ENCODE data around the gene TSC22D1.
"Not testable (repeated sequence)": the region's sequence is repeated elsewhere in the genome, so short reads cannot be mapped to it uniquely, and the experiment has no call there.

TSC22D1 gene

DNA sequence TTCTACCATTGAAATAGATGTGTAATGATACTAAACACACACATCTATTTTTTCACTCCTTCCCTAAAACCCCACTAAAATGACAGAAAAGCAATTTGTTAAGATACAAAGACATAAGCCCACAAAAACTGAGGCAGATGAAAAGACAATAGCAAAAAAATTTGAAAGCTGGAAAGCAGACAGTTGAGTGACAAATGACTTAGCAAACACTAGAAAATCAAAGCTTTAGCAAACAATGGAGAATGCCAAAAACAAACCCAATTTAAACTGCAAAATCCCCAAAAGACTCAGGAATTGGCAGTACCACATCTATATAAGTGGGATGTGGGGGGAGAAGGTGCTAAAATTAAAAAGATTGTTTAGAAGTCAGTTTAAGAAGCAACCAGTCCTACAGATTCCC lies 9.5 kb downstream of the TSC22D1 start:
- DNase-seq, result no peak

DNA sequence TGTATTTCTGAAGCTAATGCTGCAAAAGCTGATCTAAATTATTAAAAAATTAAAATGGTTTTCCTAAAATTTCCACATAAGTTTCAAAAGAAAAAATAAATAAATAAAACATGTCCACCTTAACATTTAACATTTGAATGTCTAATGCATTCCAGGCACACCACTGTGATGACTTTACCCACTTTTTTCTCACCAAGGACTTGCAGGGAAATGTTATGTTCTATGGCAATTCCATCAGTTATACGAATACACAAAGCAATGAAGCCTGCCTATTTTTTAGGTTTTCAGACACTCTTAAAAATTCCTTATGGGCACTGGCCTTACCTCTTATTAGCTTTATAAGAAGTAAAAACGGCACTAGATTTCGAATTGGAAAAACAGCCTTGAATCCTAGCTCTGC lies 10.2 kb downstream of the TSC22D1 start:
- DNase-seq, result no peak

DNA sequence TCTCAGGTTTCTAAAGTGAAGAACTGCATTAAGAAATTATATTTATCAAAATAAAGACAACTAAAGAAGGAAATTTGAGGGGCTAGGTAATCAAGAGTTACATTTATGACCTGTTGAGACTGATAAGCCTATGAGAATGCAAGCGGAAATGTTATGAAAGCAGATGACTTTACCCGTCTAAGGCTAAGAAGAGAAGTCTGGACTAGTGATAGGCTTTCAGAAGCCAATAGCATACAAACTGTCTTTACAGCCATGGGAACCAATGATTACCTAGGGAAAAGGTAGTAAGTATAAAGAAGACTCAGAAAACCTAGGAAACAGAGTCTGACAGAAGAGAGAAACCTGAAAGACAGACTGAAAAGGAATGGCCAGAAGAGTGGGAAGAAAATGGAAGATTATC lies 11.2 kb downstream of the TSC22D1 start:
- DNase-seq, result no peak

DNA sequence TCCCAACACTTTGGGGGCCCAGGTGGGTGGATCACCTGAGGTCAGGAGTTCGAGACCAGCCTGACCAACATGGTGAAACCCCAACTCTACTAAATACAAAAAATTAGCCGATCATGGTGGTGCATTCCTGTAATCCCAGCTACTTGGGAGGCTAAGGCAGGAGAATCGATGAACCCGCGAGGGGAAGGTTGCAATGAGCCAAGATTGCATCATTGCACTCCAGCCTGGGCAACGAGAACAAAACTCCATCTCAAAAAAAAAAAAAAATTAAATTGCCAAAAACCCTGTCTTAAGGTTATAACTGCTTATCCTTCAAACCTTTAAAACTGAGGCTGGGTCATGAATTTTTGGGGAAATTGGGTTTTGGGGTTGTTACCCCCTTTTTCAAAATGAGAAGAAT lies 13.3 kb downstream of the TSC22D1 start:
- not testable (repeated sequence) for DNase-seq

GRCh38 chr13:44561351-44561750 lies 14.8 kb downstream of the TSC22D1 start:
- no peak for DNase-seq

- no peak for DNase-seq
Measured at GRCh38 chr13:44557986-44558385, 18.1 kb downstream of the TSC22D1 start.

- DNase-seq, result no peak
Measured at GRCh38 chr13:44555207-44555606, 20.9 kb downstream of the TSC22D1 start.

- no peak for DNase-seq
Measured at GRCh38 chr13:44549476-44549875, 26.7 kb downstream of the TSC22D1 start.

GRCh38 chr13:44546164-44546563 lies 30.0 kb downstream of the TSC22D1 start:
- DNase-seq, result no peak

DNA sequence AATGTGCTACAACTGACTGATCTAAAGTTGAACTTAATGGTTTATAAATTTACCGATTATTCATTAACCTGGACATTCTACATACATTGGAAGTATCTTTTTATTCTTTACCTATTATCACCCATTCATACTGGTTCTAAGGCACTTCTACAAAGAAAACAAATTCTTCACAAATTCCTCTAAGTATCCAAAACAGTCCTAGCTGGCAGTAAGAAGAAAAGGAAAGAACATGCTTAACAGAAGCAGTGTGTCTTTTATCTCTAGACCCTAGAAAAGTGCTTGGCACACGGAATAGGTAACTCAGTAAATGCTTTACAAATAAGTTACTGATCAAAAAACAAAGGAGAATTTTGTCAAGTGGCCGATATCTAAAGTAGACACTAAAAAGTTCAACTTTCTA lies 32.8 kb downstream of the TSC22D1 start:
- DNase-seq, result no peak

GRCh38 chr13:44542361-44542760 lies 33.8 kb downstream of the TSC22D1 start:
- DNase-seq, result no peak

- no peak for DNase-seq
Measured at GRCh38 chr13:44541601-44542000, 34.5 kb downstream of the TSC22D1 start.

DNA sequence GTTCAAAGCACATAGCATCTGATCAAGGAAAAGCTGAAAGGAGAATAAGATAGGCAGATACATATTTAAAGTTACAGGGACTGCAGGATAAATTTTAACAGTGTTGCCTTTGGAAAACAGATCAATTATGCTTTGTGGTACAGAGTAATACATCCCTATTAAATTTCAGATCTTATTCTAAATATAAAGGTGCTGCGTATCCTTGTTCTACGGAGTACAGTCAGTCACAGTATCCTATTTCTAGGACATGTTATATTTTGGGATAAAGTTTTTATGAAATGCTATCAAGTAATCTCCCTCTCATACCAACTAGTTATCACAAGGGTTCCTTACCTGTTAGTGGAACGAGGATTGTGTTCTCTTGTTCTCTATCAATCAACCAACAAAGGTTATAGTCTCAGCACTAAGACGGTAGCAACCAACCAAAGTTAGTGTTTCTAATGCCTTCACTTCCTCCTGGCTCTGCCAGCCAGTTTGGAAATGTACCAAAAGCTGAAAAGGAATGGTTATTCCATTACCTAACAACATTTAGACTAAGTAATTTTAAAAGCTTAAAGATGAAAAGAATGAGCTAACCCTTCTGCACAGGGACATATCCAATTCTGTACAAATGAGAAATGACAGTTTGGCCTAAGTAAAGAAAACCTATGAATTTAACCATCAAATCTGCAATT lies 35.2 kb downstream of the TSC22D1 start:
- no peak for DNase-seq

DNA sequence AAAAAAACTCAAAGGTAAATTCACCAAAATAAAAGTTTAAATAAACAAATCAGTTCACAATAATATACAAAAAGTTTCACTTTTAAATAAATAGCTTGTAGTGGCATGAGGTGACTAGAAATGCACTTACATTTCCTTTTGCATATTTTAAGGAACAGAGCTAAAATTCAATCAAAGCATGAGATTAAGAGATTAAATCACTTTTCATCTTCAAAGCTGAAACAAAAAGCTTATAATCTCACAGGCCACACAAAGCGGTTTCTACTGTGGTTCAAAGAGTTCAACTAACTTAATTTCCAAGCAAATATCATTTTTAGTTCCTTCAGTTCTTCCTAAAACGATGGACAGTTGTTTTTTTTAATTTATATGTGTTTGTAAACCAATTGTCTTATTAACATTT lies 38.9 kb downstream of the TSC22D1 start:
- no peak for DNase-seq

- DNase-seq, result no peak
Measured at GRCh38 chr13:44523146-44524015, 52.7 kb downstream of the TSC22D1 start.

- DNase-seq, result no peak
Measured at GRCh38 chr13:44519642-44520041, 56.5 kb downstream of the TSC22D1 start.

GRCh38 chr13:44516771-44517170 lies 59.4 kb downstream of the TSC22D1 start:
- no peak for DNase-seq

DNA sequence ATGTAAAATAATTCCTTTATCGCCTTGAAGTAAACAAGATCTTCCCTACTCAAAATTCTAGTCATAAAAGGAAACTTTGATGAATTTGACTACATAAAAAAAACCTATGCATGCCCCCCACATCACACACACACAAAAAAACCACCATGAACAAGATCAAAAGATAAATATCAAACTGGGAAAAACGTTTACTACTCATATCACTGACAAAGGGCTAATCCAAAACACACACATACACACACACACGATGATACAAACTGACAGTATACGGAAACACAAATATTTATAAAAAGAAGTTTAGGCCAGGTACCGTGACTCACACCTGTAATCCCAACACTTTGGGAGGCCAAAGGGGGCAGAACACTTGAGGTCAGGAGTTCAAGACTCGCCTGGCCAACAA lies 61.9 kb downstream of the TSC22D1 start:
- no peak for DNase-seq

DNA sequence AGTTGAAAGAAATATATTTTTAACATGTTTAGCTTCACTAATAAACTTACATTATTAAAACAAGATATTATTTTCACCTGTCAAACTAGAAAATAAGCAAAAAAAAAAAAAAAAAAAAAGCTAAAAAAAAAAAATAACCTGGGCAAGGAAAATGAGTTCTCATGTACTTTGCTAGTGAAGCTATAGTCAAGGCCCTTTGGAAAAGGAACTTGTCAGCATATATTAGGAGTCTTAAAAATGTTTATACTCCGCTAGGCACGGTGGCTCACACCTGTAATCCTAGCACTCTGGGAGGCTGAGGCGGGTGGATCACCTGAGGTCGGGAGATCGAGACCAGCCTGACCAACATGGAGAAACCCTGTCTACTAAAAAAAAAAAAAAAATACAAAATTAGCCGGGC lies 66.3 kb downstream of the TSC22D1 start:
- not testable (repeated sequence) for DNase-seq

DNA sequence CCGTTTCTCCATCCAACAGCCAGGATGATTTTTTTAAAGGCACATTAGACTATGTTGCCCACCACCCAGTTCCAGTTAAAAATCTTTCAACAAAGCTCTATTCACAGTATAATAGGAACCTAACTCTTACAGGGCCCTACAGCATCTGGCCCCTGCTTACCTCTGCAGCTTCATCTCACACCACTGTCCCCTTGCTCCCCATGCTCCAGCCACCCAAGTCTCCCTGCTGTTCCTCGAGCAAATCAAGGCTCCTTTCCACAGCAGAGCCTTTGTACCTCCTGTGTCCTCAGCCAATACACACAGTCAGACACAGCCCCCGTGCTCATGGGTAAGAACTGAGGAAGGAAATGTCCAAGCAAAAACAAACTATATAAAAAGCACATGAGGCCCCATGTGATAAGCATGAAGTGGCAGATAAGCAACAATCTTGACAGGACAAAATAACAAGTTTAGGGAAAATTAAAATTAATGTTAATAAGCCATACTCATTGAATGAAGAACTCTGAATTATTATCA lies 67.5 kb downstream of the TSC22D1 start:
- DNase-seq, result no peak

DNA sequence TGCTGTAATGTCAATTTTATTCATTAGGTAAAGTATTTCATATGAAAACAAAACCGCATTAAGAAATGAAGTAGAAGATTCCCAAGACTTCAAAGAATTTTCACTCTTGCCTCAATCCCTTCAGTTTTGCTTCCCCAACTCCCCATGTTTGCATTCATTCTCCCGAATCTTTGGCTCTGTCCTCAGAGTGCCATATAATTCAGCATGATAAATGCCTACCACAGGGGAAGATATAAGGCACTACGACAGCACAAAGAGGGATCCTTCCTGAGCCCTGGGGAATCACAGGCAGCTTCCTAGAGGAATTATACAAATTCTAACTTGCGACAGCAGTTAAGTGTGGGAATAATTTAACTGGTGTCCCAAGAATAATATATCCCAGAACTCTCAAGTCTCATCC lies 68.5 kb downstream of the TSC22D1 start:
- DNase-seq, result no peak

- DNase-seq, result no peak
Measured at GRCh38 chr13:44506719-44507118, 69.4 kb downstream of the TSC22D1 start.

- DNase-seq, result no peak
Measured at GRCh38 chr13:44506251-44506650, 69.9 kb downstream of the TSC22D1 start.

- no peak for DNase-seq
Measured at GRCh38 chr13:44504116-44504515, 72.0 kb downstream of the TSC22D1 start.
